Vagina (tissue), 2 donors: ENCODE data around the gene TSPYL4. TPM values are rescaled to one million over a fixed set of nuclear protein-coding genes. Genes with fewer than 3 reads are reported as not detected.
"Not testable (repeated sequence)": the region's sequence is repeated elsewhere in the genome, so short reads cannot be mapped to it uniquely, and the experiment has no call there.

Experiments
- DNase-seq, 2 donors: peaks; one replicate each; pipeline ENCODE4 v3.0.0-alpha.2; 2017; ENCODE audit errors: extremely low spot score in 2 of 2
- H3K27ac ChIP-seq: fragments of 200-600 bp; sonication (generic); one replicate; pipeline ENCODE4 v1.5.1; 2019
- H3K27me3 ChIP-seq: fragments of 200-600 bp; sonication (generic); one replicate; pipeline ENCODE4 v1.5.1; 2019
- H3K36me3 ChIP-seq, 2 donors: fragments of 200-600 bp; sonication (generic); one replicate each; pipeline ENCODE4 v1.5.1; 2017 to 2019
- H3K4me1 ChIP-seq: fragments of 200-600 bp; sonication (generic); one replicate; pipeline ENCODE4 v1.5.1; 2019
- H3K4me3 ChIP-seq, 2 donors: fragments of 200-600 bp; sonication (generic); 1 replicate in 1 of 2; 2 replicates in 1 of 2; pipeline ENCODE4 v1.5.1; 2016 to 2019
- H3K9me3 ChIP-seq: fragments of 200-600 bp; sonication (generic); one replicate; pipeline ENCODE4 v1.5.1; 2019
- POLR2A ChIP-seq, 2 donors: fragments of 450-650 bp; IDR thresholded peaks; one replicate each; pipeline ENCODE4 v1.6.1; 2017; ENCODE audit warnings: antibody characterized with exemption in 2 of 2, mild to moderate bottlenecking in 2 of 2, moderate library complexity in 2 of 2
- POLR2AphosphoS5 ChIP-seq, 2 donors: sonication (generic); formaldehyde crosslinking; IDR thresholded peaks; one replicate each; pipeline ENCODE4 v1.9.0; 2017; ENCODE audit warnings: antibody characterized with exemption in 2 of 2, mild to moderate bottlenecking in 2 of 2, low read depth in 1 of 2; ENCODE audit not compliant: insufficient read depth in 1 of 2
- intact Hi-C: fragments of 100-400 bp; cut with DNase I; formaldehyde crosslinking; loops from one replicate; pipeline ENCODE4 v1.15.1; 2023
- total RNA-seq: library from RNA; depleted of rRNA; stranded (reverse); fragments of >200 nt; gene quantifications from one replicate; pipeline ENCODE4 v1.2.3, GENCODE V29; 2016
- TF ChIP-seq, protein P1 (sequence below), 3 experiments: fragments of 450-650 bp in 2 of 3; fragments of 200-600 bp in 1 of 3; sonication (generic) in 1 of 3; IDR thresholded peaks; one replicate each; pipeline ENCODE4 v1.5.1; 2017 to 2019; ENCODE audit warnings: antibody characterized with exemption in 3 of 3, mild to moderate bottlenecking in 2 of 3, moderate library complexity in 2 of 3

TSPYL4 gene
- total RNA-seq, 1 donor from 2014 or later = 11.8 TPM

DNA sequence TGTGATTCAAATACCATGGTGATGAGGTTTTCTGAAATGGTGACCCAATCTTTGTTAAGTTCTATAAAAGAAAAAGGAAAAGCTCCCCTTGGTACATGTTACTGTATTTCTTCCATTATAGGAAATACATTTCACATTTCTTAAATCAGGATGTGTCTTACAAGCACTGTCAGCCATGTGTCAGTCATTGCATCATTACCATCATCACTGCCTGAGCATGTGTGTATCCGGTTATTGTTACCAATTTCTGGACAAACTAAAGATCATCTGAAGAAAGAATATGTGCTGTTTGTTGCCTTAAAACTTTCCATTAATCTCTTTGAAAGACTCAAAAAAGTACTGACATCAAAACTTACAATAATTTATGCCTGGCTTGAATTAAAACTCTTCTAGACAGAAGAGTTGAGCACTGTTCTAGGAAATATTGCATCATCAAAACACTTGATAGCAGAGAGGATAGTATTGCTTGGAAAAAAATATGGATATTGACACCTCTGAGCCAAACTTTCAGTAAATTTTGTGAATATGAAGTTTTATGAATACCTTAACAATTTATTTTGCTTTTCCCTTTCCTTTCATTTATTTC, 33.0 kb upstream of the TSPYL4 start:
- DNase-seq = no peak
- Histone ChIP-seq H3K27ac (no peak overlapping the region), H3K36me3 (no peaks in the 10 kb centered on the region), H3K4me1 (no peaks in the 10 kb centered on the region), H3K9me3 (no peaks in the 10 kb centered on the region), H3K4me3 (no peak overlapping the region), H3K27me3 (no peaks in the 10 kb centered on the region)
- intact Hi-C loops = loop anchor here (5.0 kb wide), 1 partner anchor 245 kb away; no protein-coding TSS in a partner anchor
- TF ChIP-seq POLR2A (IDR thresholded peaks at IDR 0.05) (no peak), POLR2AphosphoS5 (IDR thresholded peaks at IDR 0.05; ENCODE audit: insufficient read depth in 1 of 2, low read depth in 1 of 2) (no peak)
- TF ChIP-seq, protein P1, sequence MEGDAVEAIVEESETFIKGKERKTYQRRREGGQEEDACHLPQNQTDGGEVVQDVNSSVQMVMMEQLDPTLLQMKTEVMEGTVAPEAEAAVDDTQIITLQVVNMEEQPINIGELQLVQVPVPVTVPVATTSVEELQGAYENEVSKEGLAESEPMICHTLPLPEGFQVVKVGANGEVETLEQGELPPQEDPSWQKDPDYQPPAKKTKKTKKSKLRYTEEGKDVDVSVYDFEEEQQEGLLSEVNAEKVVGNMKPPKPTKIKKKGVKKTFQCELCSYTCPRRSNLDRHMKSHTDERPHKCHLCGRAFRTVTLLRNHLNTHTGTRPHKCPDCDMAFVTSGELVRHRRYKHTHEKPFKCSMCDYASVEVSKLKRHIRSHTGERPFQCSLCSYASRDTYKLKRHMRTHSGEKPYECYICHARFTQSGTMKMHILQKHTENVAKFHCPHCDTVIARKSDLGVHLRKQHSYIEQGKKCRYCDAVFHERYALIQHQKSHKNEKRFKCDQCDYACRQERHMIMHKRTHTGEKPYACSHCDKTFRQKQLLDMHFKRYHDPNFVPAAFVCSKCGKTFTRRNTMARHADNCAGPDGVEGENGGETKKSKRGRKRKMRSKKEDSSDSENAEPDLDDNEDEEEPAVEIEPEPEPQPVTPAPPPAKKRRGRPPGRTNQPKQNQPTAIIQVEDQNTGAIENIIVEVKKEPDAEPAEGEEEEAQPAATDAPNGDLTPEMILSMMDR (IDR thresholded peaks at IDR 0.05) = no peak

DNA sequence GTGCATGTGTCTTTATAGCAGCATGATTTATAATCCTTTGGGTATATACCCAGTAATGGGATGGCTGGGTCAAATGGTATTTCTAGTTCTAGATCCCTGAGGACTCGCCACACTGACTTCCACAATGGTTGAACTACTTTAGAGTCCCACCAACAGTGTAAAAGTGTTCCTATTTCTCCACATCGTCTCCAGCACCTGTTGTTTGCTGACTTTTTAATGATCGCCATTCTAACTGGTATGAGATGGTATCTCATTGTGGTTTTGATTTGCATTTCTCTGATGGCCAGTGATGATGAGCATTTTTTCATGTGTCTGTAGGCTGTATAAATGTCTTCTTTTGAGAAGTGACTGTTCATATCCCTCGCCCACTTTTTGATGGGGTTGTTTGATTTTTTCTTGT, 31.1 kb upstream of the TSPYL4 start:
- intact Hi-C loops = loop anchor here (5.0 kb wide), 1 partner anchor 247 kb away; no protein-coding TSS in a partner anchor
- peaks cover 11% of the 10 kb centered on the region for H3K4me1 ChIP-seq
- H3K27ac ChIP-seq, H3K27me3 ChIP-seq, H3K9me3 ChIP-seq, H3K4me3 ChIP-seq, H3K36me3 ChIP-seq, DNase-seq: not testable (repeated sequence)

DNA sequence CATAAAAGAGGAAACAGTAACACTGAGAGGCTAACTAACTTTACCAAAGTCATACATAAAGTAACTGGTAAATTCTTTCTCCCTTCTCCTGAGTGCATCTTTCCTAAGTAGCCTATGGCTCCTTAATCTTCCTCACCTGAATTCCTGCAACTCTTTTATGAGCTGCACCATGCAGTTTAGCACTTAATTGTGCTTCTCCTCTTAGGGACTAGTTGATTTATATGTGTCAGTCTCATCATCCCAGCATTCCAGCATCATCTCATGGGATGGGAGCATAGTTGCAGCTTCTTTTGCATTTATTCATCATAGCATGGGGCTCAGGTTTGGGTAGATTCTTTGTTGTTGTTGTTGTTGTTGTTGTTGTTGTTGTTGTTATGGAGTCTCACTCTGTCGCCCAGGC, 29.3 kb upstream of the TSPYL4 start:
- TF ChIP-seq POLR2A (IDR thresholded peaks at IDR 0.05) (no peak), POLR2AphosphoS5 (IDR thresholded peaks at IDR 0.05; ENCODE audit: insufficient read depth in 1 of 2, low read depth in 1 of 2) (no peak)
- TF ChIP-seq, protein P1 (IDR thresholded peaks at IDR 0.05) = no peak
- intact Hi-C loops = no loop called here
- no peak overlapping the region for H3K27ac ChIP-seq

DNA sequence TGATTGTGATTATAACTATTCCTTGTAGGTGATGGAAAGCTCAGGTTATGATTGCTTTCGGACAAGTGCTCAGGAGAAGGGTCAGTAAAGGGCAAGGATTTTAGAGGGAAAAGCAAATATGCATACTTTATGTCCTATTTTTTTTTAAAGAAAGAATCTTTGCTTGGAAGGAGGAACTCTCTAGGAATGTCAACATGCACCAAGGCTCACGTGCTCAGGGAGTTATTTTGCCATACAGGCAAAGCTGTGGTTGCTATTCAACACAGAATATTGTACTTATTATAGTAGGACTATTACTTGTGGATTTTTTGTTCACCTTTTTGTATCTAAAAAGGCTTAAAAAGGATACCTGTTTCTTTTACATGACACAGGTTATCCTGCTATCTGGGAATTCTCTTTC, 28.8 kb upstream of the TSPYL4 start:
- H3K27ac ChIP-seq = no peak overlapping the region
- no peak for DNase-seq
- H3K4me3 ChIP-seq = no peak overlapping the region
- TF ChIP-seq, protein P1 (IDR thresholded peaks at IDR 0.05) = no peak
- no peak for TF ChIP-seq POLR2A (IDR thresholded peaks at IDR 0.05)
- H3K36me3 ChIP-seq = no peaks in the 10 kb centered on the region
- peaks cover 24% of the 10 kb centered on the region for H3K4me1 ChIP-seq
- no peaks in the 10 kb centered on the region for H3K27me3 ChIP-seq
- intact Hi-C loops = no loop called here
- no peaks in the 10 kb centered on the region for H3K9me3 ChIP-seq

More for the DNA sequence above, 29.3 kb upstream of the TSPYL4 start:
- no peak for DNase-seq
- Histone ChIP-seq H3K4me1 (peaks cover 19% of the 10 kb centered on the region), H3K27me3 (no peaks in the 10 kb centered on the region), H3K9me3 (no peaks in the 10 kb centered on the region), H3K36me3 (no peaks in the 10 kb centered on the region), H3K4me3 (no peak overlapping the region)

DNA sequence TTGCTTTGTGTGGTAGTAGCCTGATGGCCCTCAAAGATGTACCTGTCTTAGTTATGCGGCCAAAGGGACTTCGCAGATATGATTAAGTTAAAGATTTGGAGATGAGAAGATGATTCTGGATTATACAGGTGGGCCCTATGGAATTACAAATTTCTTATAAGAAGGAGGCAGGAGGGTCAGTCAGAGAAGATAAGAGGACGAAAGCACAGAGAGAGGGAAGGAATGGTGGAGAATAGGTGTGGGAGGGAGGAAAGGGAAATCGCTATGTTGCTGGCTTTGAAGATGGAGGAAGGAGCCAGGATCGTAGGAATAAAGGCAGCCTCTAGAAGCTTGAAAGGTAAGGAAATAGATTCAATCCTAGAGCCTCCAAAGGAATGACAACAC, 27.1 kb upstream of the TSPYL4 start:
- Histone ChIP-seq H3K36me3 (no peaks in the 10 kb centered on the region), H3K27ac (peak overlapping the region; percentile 99), H3K27me3 (no peaks in the 10 kb centered on the region), H3K4me1 (peaks cover 42% of the 10 kb centered on the region), H3K4me3 (no peak overlapping the region), H3K9me3 (no peaks in the 10 kb centered on the region)
- no peak for DNase-seq
- intact Hi-C loops = no loop called here
- TF ChIP-seq POLR2AphosphoS5 (IDR thresholded peaks at IDR 0.05; ENCODE audit: insufficient read depth in 1 of 2, low read depth in 1 of 2) (no peak), POLR2A (IDR thresholded peaks at IDR 0.05) (no peak)
- TF ChIP-seq, protein P1 (IDR thresholded peaks at IDR 0.05) = no peak
